ENCODE measurements around the gene RTKN.

RTKN gene

GRCh38 chr2:74384051-74384450 lies 57.7 kb downstream of the RTKN start:
- peaks cover 27% of the 10 kb centered on the region for H3K36me3 ChIP-seq (ENCODE audit: insufficient read depth, low read depth, low read length)

DNA sequence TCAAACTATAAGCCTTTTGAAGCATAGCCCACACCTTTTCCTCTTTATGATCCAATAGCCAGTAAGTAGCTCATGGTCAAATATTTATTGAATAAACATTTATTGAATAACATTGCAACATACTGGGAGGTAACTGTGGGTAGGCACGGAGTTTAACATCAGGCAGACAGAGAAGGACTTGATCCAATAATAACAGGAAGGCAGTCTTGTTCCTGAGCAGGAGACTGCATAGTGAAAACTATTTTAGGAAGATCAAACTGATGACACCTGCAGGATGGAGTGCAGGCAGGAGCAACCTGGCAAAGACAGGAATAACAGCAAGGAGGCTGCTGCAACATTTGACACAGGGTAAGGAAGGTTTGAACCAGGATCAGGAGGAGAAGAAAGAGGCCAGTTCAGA lies 58.5 kb downstream of the RTKN start:
- Histone ChIP-seq H3K27ac (ENCODE audit: low read length) (no peak overlapping the region), H3K4me3 (ENCODE audit: low read length) (no peak overlapping the region), H3K4me1 (ENCODE audit: insufficient read depth, low read length) (peaks cover 11% of the 10 kb centered on the region), H3K27me3 (ENCODE audit: insufficient read depth, low read length) (no peaks in the 10 kb centered on the region), H3K9ac (ENCODE audit: low read depth, low read length) (no peak overlapping the region), H3K9me3 (ENCODE audit: insufficient read depth, low read depth, low read length) (no peaks in the 10 kb centered on the region), H3K36me3 (ENCODE audit: insufficient read depth, low read depth, low read length) (peaks cover 30% of the 10 kb centered on the region)

More at GRCh38 chr2:74384051-74384450, 57.7 kb downstream of the RTKN start:
- H3K4me1 ChIP-seq (ENCODE audit: insufficient read depth, low read length), result peaks cover 11% of the 10 kb centered on the region
- H3K9ac ChIP-seq (ENCODE audit: low read depth, low read length), result no peak overlapping the region
- H3K27me3 ChIP-seq (ENCODE audit: insufficient read depth, low read length), result no peaks in the 10 kb centered on the region
- no peaks in the 10 kb centered on the region for H3K9me3 ChIP-seq (ENCODE audit: insufficient read depth, low read depth, low read length)
- H3K4me3 ChIP-seq (ENCODE audit: low read length), result no peak overlapping the region
- no peak overlapping the region for H3K27ac ChIP-seq (ENCODE audit: low read length)

GRCh38 chr2:74381751-74382150 lies 60.0 kb downstream of the RTKN start:
- peaks cover 44% of the 10 kb centered on the region for H3K36me3 ChIP-seq (ENCODE audit: insufficient read depth, low read depth, low read length)
- no peak overlapping the region for H3K4me3 ChIP-seq (ENCODE audit: low read length)
- H3K9me3 ChIP-seq (ENCODE audit: insufficient read depth, low read depth, low read length), result no peaks in the 10 kb centered on the region
- no peaks in the 10 kb centered on the region for H3K27me3 ChIP-seq (ENCODE audit: insufficient read depth, low read length)
- H3K27ac ChIP-seq (ENCODE audit: low read length), result no peak overlapping the region
- no peak overlapping the region for H3K9ac ChIP-seq (ENCODE audit: low read depth, low read length)
- H3K4me1 ChIP-seq (ENCODE audit: insufficient read depth, low read length), result peaks cover 11% of the 10 kb centered on the region

DNA sequence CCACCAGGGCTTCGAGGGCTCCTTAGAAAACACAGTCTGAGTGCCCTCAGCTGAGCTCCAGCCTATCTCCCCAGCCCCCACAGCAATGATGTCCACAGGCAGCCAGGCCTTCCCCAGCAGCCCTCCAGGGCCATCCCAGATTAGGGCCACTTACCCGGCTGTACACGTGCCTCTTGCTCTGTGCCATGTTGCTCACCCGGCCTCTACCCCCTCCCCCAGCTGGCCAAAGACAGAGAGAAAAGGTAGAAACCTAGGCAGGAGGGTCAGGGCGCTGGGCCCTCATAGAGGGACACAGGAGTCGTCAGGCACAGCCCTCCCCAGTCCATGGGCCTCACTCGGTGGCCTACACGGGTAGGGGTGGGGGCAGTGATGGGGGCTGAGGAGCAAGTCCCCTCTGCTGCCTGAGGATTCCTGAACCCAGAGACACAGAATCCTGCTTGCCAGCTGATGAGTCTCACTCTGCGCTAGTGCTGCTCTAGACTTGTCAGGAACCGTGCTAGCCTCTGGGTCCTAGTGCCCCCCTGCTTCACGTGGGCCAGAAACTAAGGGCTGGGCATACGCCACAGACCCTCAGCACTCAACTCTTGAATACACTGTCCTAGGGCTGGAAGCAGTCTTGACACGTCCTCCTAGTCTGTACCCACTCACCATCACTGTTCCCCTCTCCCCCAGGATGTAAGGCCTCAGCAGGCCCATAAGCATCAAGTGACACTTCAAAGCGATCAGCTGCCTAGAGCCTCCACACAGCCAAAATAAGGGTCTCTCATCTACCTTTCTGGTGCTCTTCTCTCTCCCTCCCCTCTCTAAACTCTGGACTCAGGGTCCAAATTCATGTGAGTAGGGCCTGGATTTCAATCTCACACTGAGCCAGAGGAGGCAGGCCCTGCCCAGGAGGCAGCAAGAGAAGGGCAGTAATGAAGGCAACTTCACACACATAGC lies 61.6 kb downstream of the RTKN start, which contains the start of gene DCTN1:
Gene DCTN1, minus strand, starts transcription at position 461 of the 939 bp plus-strand sequence. Its CDS starts 274 bp downstream, at position 187.
- Histone ChIP-seq H3K27ac (ENCODE audit: low read length) (no peak within 1 kb of the TSS), H3K27me3 (ENCODE audit: insufficient read depth, low read length) (no peaks in the 10 kb centered on the region), H3K36me3 (ENCODE audit: insufficient read depth, low read depth, low read length) (peaks cover 39% of the 10 kb centered on the region), H3K9me3 (ENCODE audit: insufficient read depth, low read depth, low read length) (no peaks in the 10 kb centered on the region), H3K4me3 (ENCODE audit: low read length) (peak within 1 kb of the TSS; percentile 57; the same call in 1 of the 2 replicates), H3K9ac (ENCODE audit: low read depth, low read length) (peak within 1 kb of the TSS; percentile 54; the same call in 1 of the 2 replicates), H3K4me1 (ENCODE audit: insufficient read depth, low read length) (peaks cover 11% of the 10 kb centered on the region)

DNA sequence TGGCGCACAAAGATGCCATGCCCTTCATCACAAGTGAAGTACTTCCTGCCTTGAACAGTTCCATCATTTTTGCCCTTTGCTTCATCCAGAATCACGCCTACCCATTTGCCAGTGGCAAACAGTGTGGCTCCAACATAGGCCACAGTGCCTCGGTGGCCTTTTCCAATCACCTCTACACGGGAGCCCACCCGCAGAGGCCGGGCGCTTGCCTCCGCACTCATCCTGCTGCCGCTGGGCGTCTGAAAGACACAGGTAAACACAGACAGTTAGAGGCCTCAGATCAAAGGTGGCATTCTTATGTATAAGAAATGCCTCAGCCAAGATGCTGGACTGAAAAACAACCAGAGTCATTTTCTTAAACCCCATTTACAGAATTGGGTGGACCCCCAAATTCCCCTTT lies 63.7 kb downstream of the RTKN start:
- Histone ChIP-seq H3K27ac (ENCODE audit: low read length) (no peak overlapping the region), H3K4me1 (ENCODE audit: insufficient read depth, low read length) (peaks cover 22% of the 10 kb centered on the region), H3K36me3 (ENCODE audit: insufficient read depth, low read depth, low read length) (peaks cover 25% of the 10 kb centered on the region), H3K9me3 (ENCODE audit: insufficient read depth, low read depth, low read length) (no peaks in the 10 kb centered on the region), H3K27me3 (ENCODE audit: insufficient read depth, low read length) (no peaks in the 10 kb centered on the region), H3K4me3 (ENCODE audit: low read length) (no peak overlapping the region), H3K9ac (ENCODE audit: low read depth, low read length) (no peak overlapping the region)

DNA sequence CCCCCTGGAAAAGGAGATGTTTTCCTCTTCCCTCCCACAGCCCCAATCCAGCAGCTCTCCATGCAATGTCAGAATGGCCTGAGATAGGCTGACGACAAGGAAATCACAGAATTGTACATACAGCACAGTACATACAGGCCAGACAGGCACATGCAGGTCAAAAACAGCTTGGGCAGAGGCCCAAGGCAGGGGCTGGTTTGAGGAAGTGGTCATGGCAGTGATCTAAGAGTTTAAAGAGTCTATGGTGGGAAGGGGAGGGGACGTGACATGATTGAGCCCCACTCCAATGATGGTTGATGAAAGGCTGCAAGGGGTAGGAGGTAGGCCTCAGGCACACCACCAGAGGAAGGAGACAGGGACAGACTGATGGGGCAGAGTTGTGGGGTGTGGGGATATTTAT lies 65.9 kb downstream of the RTKN start:
- H3K9ac ChIP-seq (ENCODE audit: low read depth, low read length), result no peak overlapping the region
- H3K4me3 ChIP-seq (ENCODE audit: low read length), result no peak overlapping the region
- peaks cover 22% of the 10 kb centered on the region for H3K4me1 ChIP-seq (ENCODE audit: insufficient read depth, low read length)
- H3K9me3 ChIP-seq (ENCODE audit: insufficient read depth, low read depth, low read length), result no peaks in the 10 kb centered on the region
- no peak overlapping the region for H3K27ac ChIP-seq (ENCODE audit: low read length)
- H3K36me3 ChIP-seq (ENCODE audit: insufficient read depth, low read depth, low read length), result peaks cover 41% of the 10 kb centered on the region
- no peaks in the 10 kb centered on the region for H3K27me3 ChIP-seq (ENCODE audit: insufficient read depth, low read length)

Measured in iPS-20b (cell line).